NK-92 (cell line): Measurements from ENCODE around the gene PNPLA5.
"Not testable (repeated sequence)": the region's sequence is repeated elsewhere in the genome, so short reads cannot be mapped to it uniquely, and the experiment has no call there.

Source experiments
- DNase-seq: peaks from one replicate; lab custom pipeline; 2025; ENCODE audit not compliant: unreplicated experiment; lab: John Stamatoyannopoulos, UW

The PNPLA5 gene

GRCh38 chr22:43882122-43882767 lies 9.6 kb downstream of the PNPLA5 start:
- DNase-seq = no peak

DNA sequence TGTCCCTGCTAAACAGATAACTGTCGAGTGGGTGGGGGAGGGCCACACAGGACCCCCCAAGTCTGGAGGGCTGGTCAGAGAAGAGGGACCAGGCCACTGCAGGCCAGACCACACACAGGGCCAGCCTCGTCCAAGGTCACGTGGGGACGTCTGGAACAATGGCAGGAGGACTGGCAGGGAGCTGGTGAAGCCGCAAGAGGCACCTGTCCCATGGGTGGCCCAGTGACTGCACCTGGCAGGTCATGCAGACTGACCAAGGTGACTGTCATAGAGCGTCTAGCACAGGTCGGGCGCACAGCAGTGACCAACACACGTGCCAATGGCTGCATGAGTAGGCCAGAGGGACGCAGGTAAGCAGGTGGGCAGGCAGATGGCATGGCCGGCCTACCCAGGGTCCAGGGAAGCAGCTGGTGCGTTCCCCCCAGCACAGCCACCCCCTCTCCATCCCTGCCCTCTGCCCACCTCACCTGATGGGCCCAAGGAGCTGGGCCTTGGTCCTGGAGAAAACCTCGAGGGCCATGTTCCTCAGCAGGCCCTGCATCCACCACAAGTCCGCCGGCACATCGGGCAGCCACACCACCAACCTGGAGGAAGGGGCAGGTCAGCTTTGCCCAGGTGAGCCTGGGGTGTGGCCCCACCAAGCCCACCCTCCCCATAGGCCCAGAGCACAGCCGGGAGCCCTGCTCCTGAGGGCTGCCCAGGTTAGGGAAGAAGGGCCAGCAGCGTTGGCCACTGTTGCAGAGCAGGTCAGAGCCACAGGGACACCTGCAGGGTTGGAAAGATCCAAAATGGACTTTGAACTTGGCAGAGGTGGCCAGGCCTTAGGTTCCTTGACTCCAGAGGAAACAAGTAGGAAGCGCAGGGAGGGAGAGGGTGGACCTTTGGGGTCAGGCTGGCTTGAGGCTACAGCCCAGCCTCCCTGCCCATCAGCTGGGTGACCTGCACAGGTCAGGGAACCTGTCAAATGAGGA lies 10.4 kb downstream of the PNPLA5 start:
- no peak for DNase-seq

GRCh38 chr22:43880541-43880991 lies 11.2 kb downstream of the PNPLA5 start:
- no peak for DNase-seq

- DNase-seq = no peak
These were observed 11.8 kb downstream of the PNPLA5 start for GRCh38 chr22:43879901-43880540.

DNA sequence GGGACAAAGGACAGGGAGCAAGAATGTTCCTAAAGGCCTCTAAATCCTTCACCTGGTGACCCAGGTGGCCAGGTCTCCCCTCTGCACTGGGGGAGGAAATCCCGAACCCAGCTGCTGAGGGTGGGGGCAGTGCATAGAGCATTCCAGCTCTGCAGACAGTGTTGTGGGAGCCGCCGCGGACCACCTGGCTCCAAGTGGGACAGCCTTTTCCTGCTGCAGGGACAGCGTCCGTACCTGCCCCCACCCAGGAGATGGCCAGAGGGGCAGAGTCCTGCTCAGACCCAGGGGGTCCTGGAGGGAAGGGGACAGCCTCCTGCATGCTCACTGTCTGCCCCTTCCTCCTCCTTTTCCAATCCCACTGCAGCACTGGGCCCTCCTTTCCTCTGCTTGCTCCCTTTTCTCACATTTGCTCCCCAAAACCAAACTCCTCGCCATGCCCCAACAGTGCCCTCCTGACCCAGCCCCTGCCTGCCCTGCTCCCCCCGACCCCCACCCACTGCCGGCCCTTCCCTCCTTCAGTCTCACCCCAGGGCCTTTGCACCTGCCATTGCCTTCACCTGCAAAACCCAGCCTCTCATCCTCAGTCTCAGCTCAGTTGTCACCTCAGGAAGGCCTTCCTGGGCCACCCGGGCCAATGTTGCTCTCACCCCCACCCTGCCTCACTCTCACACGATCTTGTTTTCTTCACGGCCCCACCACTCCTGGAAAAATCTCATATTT lies 12.8 kb downstream of the PNPLA5 start:
- DNase-seq = no peak

- DNase-seq = no peak
These were observed 13.6 kb downstream of the PNPLA5 start for GRCh38 chr22:43878079-43878795.

DNA sequence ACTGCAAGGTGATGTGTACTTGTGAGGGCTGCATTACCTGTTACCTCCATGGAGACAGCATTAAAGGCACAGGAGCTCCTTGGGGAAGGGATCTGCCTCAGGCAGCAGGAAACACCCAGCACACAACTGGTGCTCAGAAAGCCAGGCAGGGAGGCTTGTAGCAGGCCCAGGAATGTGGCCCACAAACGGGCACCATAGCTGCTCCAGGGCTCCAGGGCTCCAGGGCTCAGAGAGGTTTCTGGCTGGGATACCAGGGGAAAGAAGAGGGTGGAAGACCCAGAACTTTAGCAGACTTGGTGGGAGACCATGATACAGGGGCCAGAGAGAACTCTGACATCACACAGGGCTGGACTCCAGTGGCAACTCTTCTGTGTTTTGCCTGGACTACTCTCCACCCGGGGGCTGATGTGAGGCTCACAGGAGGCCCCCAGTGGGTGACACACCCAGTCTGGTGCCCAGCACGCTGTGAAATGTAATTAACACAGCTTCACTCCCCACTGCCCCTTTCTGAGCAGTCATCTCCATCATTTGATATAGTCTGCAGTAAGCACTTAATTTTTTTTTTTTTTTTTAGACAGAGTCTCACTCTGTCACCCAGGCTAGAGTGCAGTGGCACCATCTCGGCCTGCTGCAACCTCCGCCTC lies 14.8 kb downstream of the PNPLA5 start:
- DNase-seq = no peak

GRCh38 chr22:43869799-43870198 lies 22.0 kb downstream of the PNPLA5 start:
- DNase-seq = no peak

DNA sequence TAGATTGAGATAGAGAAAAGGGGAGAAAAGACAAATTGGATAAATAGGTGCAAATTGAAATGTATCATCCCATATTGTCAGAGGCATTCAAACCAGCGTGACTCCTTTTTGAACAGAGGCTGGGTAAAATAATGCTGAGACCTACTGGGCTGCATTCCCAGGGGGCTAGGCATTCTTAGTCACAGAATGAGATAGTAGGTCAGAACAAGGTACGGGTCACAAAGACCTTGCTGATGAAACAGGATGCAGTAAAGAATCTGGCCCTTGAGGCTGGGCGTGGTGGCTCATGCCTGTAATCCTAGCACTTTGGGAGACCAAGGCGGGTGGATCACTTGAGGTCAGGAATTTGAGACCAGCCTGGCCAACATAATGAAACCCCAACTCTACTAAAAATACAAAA lies 22.8 kb downstream of the PNPLA5 start:
- DNase-seq = not testable (repeated sequence)

DNA sequence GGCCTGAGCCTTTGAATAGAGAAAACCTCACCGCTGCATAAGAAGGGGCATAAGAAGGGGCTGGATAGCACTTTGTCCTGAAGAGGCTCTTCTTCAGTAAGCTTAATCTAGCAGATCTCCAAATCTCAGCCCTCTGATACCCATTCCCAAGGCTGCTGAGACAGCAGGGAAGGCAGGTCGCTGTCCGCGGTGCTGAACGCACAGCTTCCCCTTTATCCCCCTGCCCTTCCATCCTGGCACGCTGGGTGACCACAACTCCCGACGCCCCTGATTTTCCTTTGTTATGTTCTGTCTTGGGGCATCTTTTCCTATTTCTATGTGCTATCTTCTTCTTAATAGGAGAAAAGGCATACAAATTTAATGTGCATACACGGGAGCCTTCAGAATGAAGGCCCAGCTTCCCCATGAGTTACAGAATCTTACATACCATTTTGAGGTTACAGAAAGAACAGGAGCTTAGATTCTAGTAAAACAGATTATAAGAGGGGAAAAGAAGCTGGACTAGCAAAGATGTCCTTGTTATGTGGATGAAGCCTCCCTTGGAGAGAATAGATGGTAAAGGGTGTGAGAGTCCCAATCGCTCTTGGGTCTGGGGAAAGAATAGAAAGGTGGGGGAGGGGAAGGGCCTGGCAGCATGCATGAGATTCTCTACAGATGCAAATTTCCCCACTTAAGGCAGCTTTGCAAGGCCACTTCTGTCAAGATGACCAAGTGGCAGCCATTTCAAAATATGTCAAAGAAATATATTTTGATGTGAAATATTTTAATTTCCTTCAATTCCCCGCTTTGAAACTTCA lies 23.8 kb downstream of the PNPLA5 start:
- DNase-seq = no peak

- no peak for DNase-seq
These were observed 29.0 kb downstream of the PNPLA5 start for GRCh38 chr22:43862882-43863202.

DNA sequence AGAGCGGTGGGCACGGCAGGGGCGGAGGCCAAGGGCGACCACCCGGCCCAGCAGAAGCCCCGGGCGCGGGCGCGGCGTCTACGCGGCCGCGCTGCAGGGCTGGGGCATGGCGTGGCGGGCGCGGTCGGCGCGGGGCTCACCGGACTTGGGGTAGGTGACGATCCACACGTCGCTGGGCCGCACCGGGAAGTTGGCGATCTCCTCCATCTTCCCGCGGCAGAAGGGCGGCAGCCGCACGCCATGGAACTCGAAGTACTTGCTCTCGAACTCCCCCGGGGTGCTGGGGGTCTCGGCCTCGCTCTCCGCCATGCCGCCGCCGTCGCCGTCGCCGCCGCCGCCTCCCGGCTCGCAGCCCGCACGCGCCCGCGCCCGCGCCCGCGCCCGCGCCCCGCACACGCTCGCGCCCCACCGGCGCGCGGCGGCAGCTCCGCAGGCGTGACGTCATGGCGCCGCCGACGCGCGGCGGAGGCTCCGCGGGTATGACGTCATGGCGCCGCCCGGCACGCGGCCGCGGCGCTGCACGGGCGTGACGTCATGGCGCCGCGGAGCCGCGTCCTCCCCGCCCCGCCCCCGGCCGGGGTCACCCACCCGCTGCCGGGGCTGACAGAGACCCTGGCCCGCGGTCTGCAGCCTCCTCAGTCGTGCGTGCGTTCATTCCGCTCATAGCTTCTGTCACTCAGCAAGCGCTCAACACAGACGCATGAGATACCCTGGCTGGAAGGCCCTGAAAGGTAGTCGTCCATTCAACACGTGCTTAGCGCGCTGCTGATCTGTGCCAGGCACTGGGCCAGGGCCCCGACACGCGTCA lies 29.5 kb downstream of the PNPLA5 start, which contains the start of gene SULT4A1:
Gene SULT4A1 (minus strand): TSS at position 440 of the 808 bp plus-strand sequence. CDS start 131 bp downstream, at position 309.
- no peak for DNase-seq

- DNase-seq = no peak
These were observed 30.3 kb downstream of the PNPLA5 start for GRCh38 chr22:43861529-43861928.

DNA sequence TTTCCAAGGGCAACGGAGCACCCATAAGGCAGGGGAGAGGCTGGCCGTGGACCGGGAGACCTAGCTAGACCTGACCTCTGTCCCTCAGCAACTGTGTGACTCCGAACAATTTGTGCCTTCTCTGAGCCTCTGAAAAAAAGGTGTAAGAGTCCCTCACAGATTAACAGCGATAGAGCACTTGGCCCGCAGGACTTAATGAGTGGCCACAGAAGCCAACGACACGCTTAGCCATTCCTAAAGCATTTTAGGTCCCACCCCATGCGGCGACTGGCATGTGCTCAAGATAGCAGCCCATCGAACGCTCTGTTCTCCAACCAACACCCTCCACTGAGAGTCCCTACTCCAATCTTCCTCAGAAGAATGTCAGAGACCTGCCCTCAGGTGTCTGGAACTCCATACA lies 31.0 kb downstream of the PNPLA5 start:
- no peak for DNase-seq

- DNase-seq = no peak
These were observed 31.7 kb downstream of the PNPLA5 start for GRCh38 chr22:43860126-43860525.

DNA sequence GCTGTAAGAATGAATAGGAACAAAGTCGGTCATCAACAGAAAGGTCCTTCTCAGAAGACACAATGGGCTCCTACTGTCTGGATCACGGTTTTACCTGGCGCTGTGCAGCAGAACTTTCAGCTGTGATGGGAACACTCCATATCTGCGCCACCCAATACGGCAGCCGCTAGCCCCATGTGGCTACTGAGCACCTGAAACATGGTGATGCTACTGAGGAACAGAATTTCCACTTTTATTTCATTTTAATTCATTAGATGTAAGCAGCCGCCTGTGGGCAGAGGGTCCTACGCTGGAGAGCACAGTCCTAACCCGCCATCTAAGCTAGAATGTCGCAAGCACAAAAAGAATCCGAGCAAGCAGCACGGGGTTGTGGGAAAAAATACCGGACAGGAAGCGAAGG lies 32.2 kb downstream of the PNPLA5 start:
- no peak for DNase-seq

DNA sequence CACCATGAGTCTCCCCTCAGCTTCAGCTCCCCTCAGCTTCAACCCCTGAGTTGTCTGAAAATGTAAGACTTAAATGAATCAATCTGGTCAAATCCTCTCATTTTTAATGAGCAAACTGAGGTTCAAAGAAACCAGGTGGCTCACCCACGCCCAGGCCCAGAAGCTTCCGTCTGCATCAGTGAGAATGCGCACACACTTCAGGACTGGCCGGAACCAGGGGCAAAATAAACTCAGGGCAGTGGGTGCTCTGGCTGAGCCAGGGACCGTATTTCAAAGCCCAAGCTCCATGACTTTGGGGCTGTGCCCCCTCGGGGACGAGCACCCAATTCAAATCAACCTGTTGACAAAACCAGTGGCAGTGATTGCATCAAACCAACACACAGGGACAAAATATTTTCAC lies 32.6 kb downstream of the PNPLA5 start:
- DNase-seq = no peak

- no peak for DNase-seq
These were observed 33.5 kb downstream of the PNPLA5 start for GRCh38 chr22:43858156-43858895.
